Aorta (tissue), 5 donors: Measurements from ENCODE around the gene OR10G7. TPM values are rescaled to one million over a fixed set of nuclear protein-coding genes. Genes with fewer than 3 reads are reported as not detected.

Source experiments
- ATAC-seq: fragments of 200-7000 bp; cut with Tn5 transposase; one replicate; pipeline ENCODE4 v1.9.1; 2022; ENCODE audit warnings: moderate library complexity; ENCODE audit not compliant: low FRiP score
- DNase-seq, 2 donors: peaks; one replicate each; pipeline ENCODE4 v3.0.0-alpha.2; 2020
- H3K27ac ChIP-seq, 2 donors: one replicate each; pipeline ENCODE4 v1.5.1; 2013; ENCODE audit warnings: low read length in 2 of 2, mild to moderate bottlenecking in 2 of 2, moderate library complexity in 2 of 2, control low read depth in 1 of 2, inconsistent platforms in 1 of 2, low read depth in 1 of 2
- H3K27me3 ChIP-seq, 2 donors: one replicate each; pipeline ENCODE4 v1.6.1; 2013; ENCODE audit warnings: control low read depth in 1 of 2, low read length in 1 of 2, mild to moderate bottlenecking in 1 of 2, moderate library complexity in 1 of 2; ENCODE audit not compliant: insufficient read depth in 2 of 2, control insufficient read depth in 1 of 2
- H3K36me3 ChIP-seq, 2 donors: one replicate each; pipeline ENCODE4 v1.6.1; 2013; ENCODE audit warnings: control low read depth in 1 of 2, low read length in 1 of 2, mild to moderate bottlenecking in 1 of 2; ENCODE audit not compliant: insufficient read depth in 2 of 2, control insufficient read depth in 1 of 2
- H3K4me1 ChIP-seq, 2 donors: one replicate each; pipeline ENCODE4 v1.6.1; 2013; ENCODE audit warnings: low read length in 2 of 2, control low read depth in 1 of 2, mild to moderate bottlenecking in 1 of 2, moderate library complexity in 1 of 2; ENCODE audit not compliant: insufficient read depth in 2 of 2, control insufficient read depth in 1 of 2
- H3K4me3 ChIP-seq, 2 donors: one replicate each; pipeline ENCODE4 v1.5.1; 2013; ENCODE audit warnings: low read length in 2 of 2, control low read depth in 1 of 2, mild to moderate bottlenecking in 1 of 2
- H3K9me3 ChIP-seq: one replicate; pipeline ENCODE4 v1.6.1; 2013; ENCODE audit warnings: mild to moderate bottlenecking, low read length; ENCODE audit not compliant: control insufficient read depth
- WGBS, 2 donors: extraction: QIAGEN DNeasy Blood & Tissue Kit; methylation state at CpG; one replicate each; pipeline ENCODE4 v1.1.7; 2013; 5-methylcytosine and 5-hydroxymethylcytosine counted together
- intact Hi-C, 2 donors: fragments of 100-400 bp; cut with DNase I; formaldehyde crosslinking; loops; one replicate each; pipeline versions ENCODE4 v1.14.2 to v1.15.0; 2022
- polyA plus RNA-seq, 2 donors: library from polyadenylated mRNA; stranded (reverse); fragments of 200-250 nt; gene quantifications; one replicate each; pipeline ENCODE4 v1.2.3, GENCODE V29; 2013
- total RNA-seq, 2 donors: library from RNA; stranded (reverse); fragmentation: NEBNext Ultra II Directional; extraction: Animal tissue kit (Norgen Biotek cat#: 25700); gene quantifications; one replicate each; pipeline ENCODE4 v1.2.1, GENCODE V29; 2021
- donor health status: healthy with polysubstance abuse.
- donor health status: Bipolar disorder and iron deficiency.
- donor health status: DM: no; HTN: no; CAD: no.
- donor health status: DM: no; HTN: no; CAD: no.
- donor health status: DM: yes; HTN: yes; CAD: no.

OR10G7 gene
- total and polyA plus RNA-seq, 4 donors, result not detected

- ATAC-seq, result no peak
- no peaks in the 10 kb centered on the region for H3K4me1 ChIP-seq
- H3K9me3 ChIP-seq, result peaks cover 3% of the 10 kb centered on the region
- H3K36me3 ChIP-seq, result no peaks in the 10 kb centered on the region
- no peak within 1 kb of the TSS for H3K4me3 ChIP-seq
- intact Hi-C loops, result no loop called here
- WGBS, 2 donors, result 65 to 72% methylated on average over 2 of the region's 2 CpGs
- no peak for DNase-seq
- H3K27me3 ChIP-seq, result no peaks in the 10 kb centered on the region
- no peak within 1 kb of the TSS for H3K27ac ChIP-seq
Measured at GRCh38 chr11:124012697-124013096, 28.4 kb downstream of the OR10G7 start, which contains the start of gene OR10G4. Gene OR10G4, plus strand, starts transcription at chr11:124012997. Its CDS starts 2,578 bp downstream, at chr11:124015575.

GRCh38 chr11:123995119-123995518 is 46.0 kb downstream of the OR10G7 start, which contains the start of gene OR10G6:
Gene OR10G6, minus strand, starts transcription at chr11:123995161. Its CDS starts 0 bp downstream, at chr11:123995161.
- no peak within 1 kb of the TSS for H3K4me3 ChIP-seq
- no peak for ATAC-seq
- no peaks in the 10 kb centered on the region for H3K4me1 ChIP-seq
- H3K27ac ChIP-seq, result no peak within 1 kb of the TSS
- WGBS, 2 donors, result 77 to 79% methylated on average over 1 of the region's 1 CpG
- H3K27me3 ChIP-seq, result no peaks in the 10 kb centered on the region
- H3K36me3 ChIP-seq, result no peaks in the 10 kb centered on the region
- no peaks in the 10 kb centered on the region for H3K9me3 ChIP-seq
- intact Hi-C loops, result no loop called here
- no peak for DNase-seq

Other genes with a start within 250 kb of the OR10G7 start
- not detected for gene OR6M1, start 235.0 kb downstream of the OR10G7 start, total RNA-seq
- gene OR6M1, start 235.0 kb downstream of the OR10G7 start, polyA plus RNA-seq, result not detected
- not detected for gene TMEM225, start 155.7 kb downstream of the OR10G7 start, total RNA-seq
- gene TMEM225, start 155.7 kb downstream of the OR10G7 start, polyA plus RNA-seq, result not detected
- not detected for gene OR8D4, start 139.2 kb downstream of the OR10G7 start, total RNA-seq
- not detected for gene OR8D4, start 139.2 kb downstream of the OR10G7 start, polyA plus RNA-seq
- gene OR4D5, start 101.7 kb downstream of the OR10G7 start, total RNA-seq, result not detected
- gene OR4D5, start 101.7 kb downstream of the OR10G7 start, polyA plus RNA-seq, result not detected
- not detected for gene OR6T1, start 97.5 kb downstream of the OR10G7 start, total RNA-seq
- not detected for gene OR6T1, start 97.5 kb downstream of the OR10G7 start, polyA plus RNA-seq
- gene OR10S1, start 63.5 kb downstream of the OR10G7 start, total RNA-seq, result not detected
- not detected for gene OR10S1, start 63.5 kb downstream of the OR10G7 start, polyA plus RNA-seq
- gene OR10G6, start 46.2 kb downstream of the OR10G7 start, total RNA-seq, result not detected
- gene OR10G6, start 46.2 kb downstream of the OR10G7 start, polyA plus RNA-seq, result not detected
- not detected for gene OR10G4, start 28.3 kb downstream of the OR10G7 start, total RNA-seq
- not detected for gene OR10G4, start 28.3 kb downstream of the OR10G7 start, polyA plus RNA-seq
- gene OR10G9, start 18.3 kb downstream of the OR10G7 start, total RNA-seq, result not detected
- not detected for gene OR10G9, start 18.3 kb downstream of the OR10G7 start, polyA plus RNA-seq
- gene OR10G8, start 14.5 kb downstream of the OR10G7 start, total RNA-seq, result not detected
- gene OR10G8, start 14.5 kb downstream of the OR10G7 start, polyA plus RNA-seq, result not detected
- 10 to 100 TPM; 24.5 to 56.7 TPM for gene VWA5A, start 74.1 kb upstream of the OR10G7 start, total RNA-seq
- 10 to 100 TPM in 1 of 2 donors, 1 to 10 TPM in 1; 9.9 to 27.8 TPM for gene VWA5A, start 74.1 kb upstream of the OR10G7 start, polyA plus RNA-seq
- not detected for gene OR10D3, start 142.0 kb upstream of the OR10G7 start, total RNA-seq
- not detected for gene OR10D3, start 142.0 kb upstream of the OR10G7 start, polyA plus RNA-seq
- not detected for gene OR8G1, start 199.8 kb upstream of the OR10G7 start, total RNA-seq
- not detected for gene OR8G1, start 199.8 kb upstream of the OR10G7 start, polyA plus RNA-seq
- gene OR8G5, start 215.1 kb upstream of the OR10G7 start, total RNA-seq, result not detected
- not detected for gene OR8G5, start 215.1 kb upstream of the OR10G7 start, polyA plus RNA-seq